NCI-H146 treated with DMSO at 0.1 percent for 48 hours (cell line): ENCODE results near the gene ACTG2.
A peak's percentile ranks its signal among the peaks of the same experiment; 100 is the strongest.

Source experiments
- DNase-seq: peaks from one replicate; lab custom pipeline; 2025; ENCODE audit not compliant: unreplicated experiment; lab: John Stamatoyannopoulos, UW

ACTG2 gene

GRCh38 chr2:73911548-73912208 is 18.9 kb downstream of the ACTG2 start:
- no peak for DNase-seq

- DNase-seq = no peak
Measured at GRCh38 chr2:73913414-73914054, 20.7 kb downstream of the ACTG2 start.

GRCh38 chr2:73914667-73915066 is 21.9 kb downstream of the ACTG2 start:
- no peak for DNase-seq

- no peak for DNase-seq
Measured at GRCh38 chr2:73915437-73915993, 22.7 kb downstream of the ACTG2 start.

GRCh38 chr2:73916666-73917065 is 23.9 kb downstream of the ACTG2 start:
- DNase-seq = no peak

GRCh38 chr2:73917296-73917695 is 24.5 kb downstream of the ACTG2 start:
- no peak for DNase-seq

GRCh38 chr2:73917696-73918207 is 24.9 kb downstream of the ACTG2 start:
- no peak for DNase-seq

GRCh38 chr2:73918856-73919255 is 26.0 kb downstream of the ACTG2 start:
- DNase-seq = no peak

GRCh38 chr2:73919596-73920228 is 26.9 kb downstream of the ACTG2 start:
- DNase-seq = no peak

GRCh38 chr2:73920577-73921545 is 28.1 kb downstream of the ACTG2 start:
- DNase-seq = peak; percentile 32

- DNase-seq = no peak
Measured at GRCh38 chr2:73921581-73921980, 28.8 kb downstream of the ACTG2 start.

- DNase-seq = no peak
Measured at GRCh38 chr2:73922681-73923080, 29.9 kb downstream of the ACTG2 start.

GRCh38 chr2:73925033-73925704 is 32.4 kb downstream of the ACTG2 start:
- no peak for DNase-seq

- DNase-seq = peak; percentile 47
Measured at GRCh38 chr2:73925853-73926492, 33.2 kb downstream of the ACTG2 start.

- DNase-seq = peak; percentile 95
Measured at GRCh38 chr2:73926493-73927327, 33.9 kb downstream of the ACTG2 start, which contains the start of gene DGUOK. Gene DGUOK, plus strand, starts transcription at chr2:73926880. Its CDS starts 31 bp downstream, at chr2:73926911.

- no peak for DNase-seq
Measured at GRCh38 chr2:73927344-73927743, 34.5 kb downstream of the ACTG2 start.

GRCh38 chr2:73928963-73929347 is 36.1 kb downstream of the ACTG2 start:
- no peak for DNase-seq

GRCh38 chr2:73930386-73930785 is 37.6 kb downstream of the ACTG2 start:
- no peak for DNase-seq
